ENCODE data around the gene FRZB. TPM values are rescaled to one million over a fixed set of nuclear protein-coding genes. Genes with fewer than 3 reads are reported as not detected.

FRZB gene
- total and polyA plus RNA-seq, 2 of the 13 experiments (the other 11 are each of a cell fraction or from before 2014, with no cell fraction given): 0.04 to 1.2 TPM

DNA sequence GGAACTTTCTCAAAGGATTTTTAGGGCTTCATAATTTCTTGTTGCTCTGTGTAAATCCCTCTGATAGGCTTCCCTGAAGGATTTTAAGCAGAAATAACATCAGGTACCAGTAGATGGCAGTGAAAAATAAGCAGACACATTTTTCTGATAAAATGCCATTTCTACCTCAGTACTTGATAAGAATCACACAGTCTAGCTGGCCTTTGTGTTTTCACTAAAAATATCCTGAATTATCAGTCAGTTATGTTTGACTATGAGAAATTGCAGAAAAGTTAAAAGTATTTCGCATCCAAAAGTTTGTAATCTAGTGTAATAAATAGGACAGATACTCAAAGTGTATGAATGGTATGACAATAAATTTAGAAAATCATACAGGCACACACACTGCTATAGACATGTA lies 81.7 kb downstream of the FRZB start (continued):
- TF ChIP-seq, protein P1, sequence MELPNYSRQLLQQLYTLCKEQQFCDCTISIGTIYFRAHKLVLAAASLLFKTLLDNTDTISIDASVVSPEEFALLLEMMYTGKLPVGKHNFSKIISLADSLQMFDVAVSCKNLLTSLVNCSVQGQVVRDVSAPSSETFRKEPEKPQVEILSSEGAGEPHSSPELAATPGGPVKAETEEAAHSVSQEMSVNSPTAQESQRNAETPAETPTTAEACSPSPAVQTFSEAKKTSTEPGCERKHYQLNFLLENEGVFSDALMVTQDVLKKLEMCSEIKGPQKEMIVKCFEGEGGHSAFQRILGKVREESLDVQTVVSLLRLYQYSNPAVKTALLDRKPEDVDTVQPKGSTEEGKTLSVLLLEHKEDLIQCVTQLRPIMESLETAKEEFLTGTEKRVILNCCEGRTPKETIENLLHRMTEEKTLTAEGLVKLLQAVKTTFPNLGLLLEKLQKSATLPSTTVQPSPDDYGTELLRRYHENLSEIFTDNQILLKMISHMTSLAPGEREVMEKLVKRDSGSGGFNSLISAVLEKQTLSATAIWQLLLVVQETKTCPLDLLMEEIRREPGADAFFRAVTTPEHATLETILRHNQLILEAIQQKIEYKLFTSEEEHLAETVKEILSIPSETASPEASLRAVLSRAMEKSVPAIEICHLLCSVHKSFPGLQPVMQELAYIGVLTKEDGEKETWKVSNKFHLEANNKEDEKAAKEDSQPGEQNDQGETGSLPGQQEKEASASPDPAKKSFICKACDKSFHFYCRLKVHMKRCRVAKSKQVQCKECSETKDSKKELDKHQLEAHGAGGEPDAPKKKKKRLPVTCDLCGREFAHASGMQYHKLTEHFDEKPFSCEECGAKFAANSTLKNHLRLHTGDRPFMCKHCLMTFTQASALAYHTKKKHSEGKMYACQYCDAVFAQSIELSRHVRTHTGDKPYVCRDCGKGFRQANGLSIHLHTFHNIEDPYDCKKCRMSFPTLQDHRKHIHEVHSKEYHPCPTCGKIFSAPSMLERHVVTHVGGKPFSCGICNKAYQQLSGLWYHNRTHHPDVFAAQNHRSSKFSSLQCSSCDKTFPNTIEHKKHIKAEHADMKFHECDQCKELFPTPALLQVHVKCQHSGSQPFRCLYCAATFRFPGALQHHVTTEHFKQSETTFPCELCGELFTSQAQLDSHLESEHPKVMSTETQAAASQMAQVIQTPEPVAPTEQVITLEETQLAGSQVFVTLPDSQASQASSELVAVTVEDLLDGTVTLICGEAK (IDR thresholded peaks at IDR 0.05): no peak
- TF ChIP-seq, protein P1 (CRISPR knock-in tag; IDR thresholded peaks at IDR 0.05): no peak
- TF ChIP-seq, protein P2, sequence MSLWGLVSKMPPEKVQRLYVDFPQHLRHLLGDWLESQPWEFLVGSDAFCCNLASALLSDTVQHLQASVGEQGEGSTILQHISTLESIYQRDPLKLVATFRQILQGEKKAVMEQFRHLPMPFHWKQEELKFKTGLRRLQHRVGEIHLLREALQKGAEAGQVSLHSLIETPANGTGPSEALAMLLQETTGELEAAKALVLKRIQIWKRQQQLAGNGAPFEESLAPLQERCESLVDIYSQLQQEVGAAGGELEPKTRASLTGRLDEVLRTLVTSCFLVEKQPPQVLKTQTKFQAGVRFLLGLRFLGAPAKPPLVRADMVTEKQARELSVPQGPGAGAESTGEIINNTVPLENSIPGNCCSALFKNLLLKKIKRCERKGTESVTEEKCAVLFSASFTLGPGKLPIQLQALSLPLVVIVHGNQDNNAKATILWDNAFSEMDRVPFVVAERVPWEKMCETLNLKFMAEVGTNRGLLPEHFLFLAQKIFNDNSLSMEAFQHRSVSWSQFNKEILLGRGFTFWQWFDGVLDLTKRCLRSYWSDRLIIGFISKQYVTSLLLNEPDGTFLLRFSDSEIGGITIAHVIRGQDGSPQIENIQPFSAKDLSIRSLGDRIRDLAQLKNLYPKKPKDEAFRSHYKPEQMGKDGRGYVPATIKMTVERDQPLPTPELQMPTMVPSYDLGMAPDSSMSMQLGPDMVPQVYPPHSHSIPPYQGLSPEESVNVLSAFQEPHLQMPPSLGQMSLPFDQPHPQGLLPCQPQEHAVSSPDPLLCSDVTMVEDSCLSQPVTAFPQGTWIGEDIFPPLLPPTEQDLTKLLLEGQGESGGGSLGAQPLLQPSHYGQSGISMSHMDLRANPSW (CRISPR knock-in tag; IDR thresholded peaks at IDR 0.05; ENCODE audit: borderline replicate concordance): 0 out of 2 replicates have a peak, but pooled peaks have one; percentile 50
- TF ChIP-seq ZNF775 (CRISPR knock-in tag; IDR thresholded peaks at IDR 0.05; ENCODE audit: borderline replicate concordance) (no peak), MEF2D (CRISPR knock-in tag; IDR thresholded peaks at IDR 0.05) (no peak), TEAD3 (CRISPR knock-in tag; optimal IDR thresholded peaks at IDR 0.05; ENCODE audit: borderline replicate concordance) (no peak)

Data from HepG2 (cell line).